ENCODE results near the gene NOC4L.

Gene NOC4L

GRCh38 chr12:132155771-132156572, 11.7 kb downstream of the NOC4L start:
- TF ChIP-seq EP300 (IDR thresholded peaks at IDR 0.05; ENCODE audit: borderline replicate concordance), result no peak
- no peak for TF ChIP-seq FOXM1 (IDR thresholded peaks at IDR 0.05; ENCODE audit: borderline replicate concordance, low read depth)
- no peak for TF ChIP-seq NFIC (IDR thresholded peaks at IDR 0.05)
- TF ChIP-seq YY1 (IDR thresholded peaks at IDR 0.05; ENCODE audit: low read depth), result no peak
- no peak for TF ChIP-seq MAX (IDR thresholded peaks at IDR 0.05)
- TF ChIP-seq ZBTB7A (IDR thresholded peaks at IDR 0.05; ENCODE audit: low read depth), result no peak
- TF ChIP-seq CEBPB (IDR thresholded peaks at IDR 0.05), result no peak
- TF ChIP-seq EGR1 (IDR thresholded peaks at IDR 0.05), result no peak
- TF ChIP-seq, protein P1, sequence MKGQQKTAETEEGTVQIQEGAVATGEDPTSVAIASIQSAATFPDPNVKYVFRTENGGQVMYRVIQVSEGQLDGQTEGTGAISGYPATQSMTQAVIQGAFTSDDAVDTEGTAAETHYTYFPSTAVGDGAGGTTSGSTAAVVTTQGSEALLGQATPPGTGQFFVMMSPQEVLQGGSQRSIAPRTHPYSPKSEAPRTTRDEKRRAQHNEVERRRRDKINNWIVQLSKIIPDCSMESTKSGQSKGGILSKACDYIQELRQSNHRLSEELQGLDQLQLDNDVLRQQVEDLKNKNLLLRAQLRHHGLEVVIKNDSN (IDR thresholded peaks at IDR 0.05), result no peak
- TF ChIP-seq RAD21 (IDR thresholded peaks at IDR 0.05; ENCODE audit: low read depth), result no peak

DNA sequence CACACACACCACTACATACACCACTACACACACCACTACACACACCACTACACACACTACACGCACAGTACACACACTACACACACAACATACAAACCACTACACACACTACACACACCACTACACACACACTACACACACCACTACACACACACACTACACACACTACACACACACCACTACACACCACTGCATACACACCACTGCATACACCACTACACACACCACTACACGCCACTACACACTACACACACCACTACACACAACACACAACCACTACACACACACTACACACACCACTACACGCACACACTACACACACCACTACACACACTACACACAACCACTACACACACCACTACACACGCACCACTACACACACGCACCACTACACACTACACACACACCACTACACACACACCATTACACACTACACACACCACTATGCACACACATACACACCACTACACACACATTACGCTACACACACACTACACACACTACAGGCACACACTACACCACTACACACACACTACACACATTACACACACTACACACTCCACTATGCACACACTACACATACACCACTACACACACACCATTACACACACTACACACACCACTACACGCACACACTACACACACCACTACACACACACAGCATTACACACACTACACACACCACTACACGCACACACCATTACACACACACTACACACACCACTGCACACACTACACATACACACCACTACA, 12.5 kb downstream of the NOC4L start:
- TF ChIP-seq, protein P1 (IDR thresholded peaks at IDR 0.05), result no peak
- TF ChIP-seq REST (IDR thresholded peaks at IDR 0.05; ENCODE audit: low read depth), result no peak
- no peak for TF ChIP-seq TEAD4 (IDR thresholded peaks at IDR 0.05)
- TF ChIP-seq TAF1 (IDR thresholded peaks at IDR 0.05; ENCODE audit: low read depth), result no peak
- TF ChIP-seq NFIC (IDR thresholded peaks at IDR 0.05), result no peak

DNA sequence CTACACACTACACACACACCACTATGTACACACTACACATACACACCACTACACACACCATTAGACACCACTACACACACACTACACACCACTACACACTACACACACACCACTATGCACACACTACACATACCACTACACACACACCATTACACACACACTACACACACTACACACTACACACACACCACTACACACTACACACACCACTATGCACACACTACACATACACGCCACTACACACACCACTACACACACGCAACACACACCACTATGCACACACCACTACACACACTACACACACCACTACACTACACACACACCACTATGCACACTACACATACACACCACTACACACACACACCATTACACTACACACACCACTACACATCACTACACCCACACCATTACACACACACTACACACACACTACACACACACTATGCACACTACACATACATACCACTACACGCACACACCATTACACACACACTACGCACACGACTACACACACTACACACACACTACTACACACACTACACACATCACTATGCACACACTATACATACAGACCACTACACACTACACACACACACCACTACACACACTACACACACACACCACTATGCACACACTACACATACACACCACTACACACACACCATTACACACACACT, 13.6 kb downstream of the NOC4L start:
- TF ChIP-seq TCF12 (IDR thresholded peaks at IDR 0.05; ENCODE audit: low read depth) (no peak), EGR1 (IDR thresholded peaks at IDR 0.05) (no peak), REST (IDR thresholded peaks at IDR 0.05; ENCODE audit: low read depth) (no peak), MAX (IDR thresholded peaks at IDR 0.05) (no peak), EP300 (IDR thresholded peaks at IDR 0.05; ENCODE audit: borderline replicate concordance) (no peak), RAD21 (IDR thresholded peaks at IDR 0.05; ENCODE audit: low read depth) (no peak), FOXM1 (IDR thresholded peaks at IDR 0.05; ENCODE audit: borderline replicate concordance, low read depth) (no peak), ZBTB7A (IDR thresholded peaks at IDR 0.05; ENCODE audit: low read depth) (no peak), TEAD4 (IDR thresholded peaks at IDR 0.05) (no peak), CREB1 (IDR thresholded peaks at IDR 0.05; ENCODE audit: low read depth) (no peak), NFIC (IDR thresholded peaks at IDR 0.05) (no peak), CEBPB (IDR thresholded peaks at IDR 0.05) (no peak), YY1 (IDR thresholded peaks at IDR 0.05; ENCODE audit: low read depth) (no peak), TAF1 (IDR thresholded peaks at IDR 0.05; ENCODE audit: low read depth) (no peak)
- TF ChIP-seq, protein P1 (IDR thresholded peaks at IDR 0.05), result no peak

- TF ChIP-seq RAD21 (IDR thresholded peaks at IDR 0.05; ENCODE audit: low read depth) (no peak), REST (IDR thresholded peaks at IDR 0.05; ENCODE audit: low read depth) (no peak)
Observed at GRCh38 chr12:132158677-132159554, 14.7 kb downstream of the NOC4L start.

All from Ishikawa (cell line).